Keratinocyte (primary cell): ENCODE data around the gene PDCD7. TPM values are rescaled to one million over a fixed set of nuclear protein-coding genes. Genes with fewer than 3 reads are reported as not detected.
A peak's percentile ranks its signal among the peaks of the same experiment; 100 is the strongest.
"Not testable (repeated sequence)": the region's sequence is repeated elsewhere in the genome, so short reads cannot be mapped to it uniquely, and the experiment has no call there.

Experiments used
- DNase-seq: peaks from one replicate; pipeline ENCODE4 v3.0.0-alpha.2; 2011; ENCODE audit warnings: low read depth, missing footprints, low spot score
- FAIRE-seq: peaks from 2 replicates; lab custom pipeline; 2011; peaks lifted over from hg19 to GRCh38; lab: Jason Lieb, UNC
- H2AFZ ChIP-seq: 2 replicates; pipeline ENCODE4 v1.6.0; 2012; ENCODE audit warnings: low read length, control low read depth, inconsistent platforms; ENCODE audit not compliant: control insufficient read depth
- H3K27ac ChIP-seq: 2 replicates; pipeline ENCODE4 v1.5.1; 2011; ENCODE audit warnings: low read length; ENCODE audit not compliant: control insufficient read depth, insufficient read depth
- H3K27me3 ChIP-seq: 3 replicates; pipeline ENCODE4 v1.6.0; 2011; ENCODE audit warnings: low read length; ENCODE audit not compliant: control insufficient read depth, insufficient read depth; ENCODE audit errors: extremely low read depth
- H3K36me3 ChIP-seq, 2 experiments: 2 replicates in 1 of 2; 3 replicates in 1 of 2; pipeline ENCODE4 v1.5.1; 2011; ENCODE audit warnings: low read length in 2 of 2, mild to moderate bottlenecking in 1 of 2; ENCODE audit not compliant: control insufficient read depth in 2 of 2, insufficient read depth in 2 of 2; ENCODE audit errors: extremely low read depth in 1 of 2
- H3K4me1 ChIP-seq: 3 replicates; pipeline ENCODE4 v1.5.1; 2011; ENCODE audit warnings: low read length; ENCODE audit not compliant: control insufficient read depth, insufficient read depth; ENCODE audit errors: extremely low read depth
- H3K4me2 ChIP-seq: 3 replicates; pipeline ENCODE4 v1.6.0; 2011; ENCODE audit warnings: low read depth, low read length; ENCODE audit not compliant: control insufficient read depth, insufficient read depth; ENCODE audit errors: extremely low read depth
- H3K4me3 ChIP-seq, 3 experiments: fragments of 200-600 bp in 1 of 3; sonication (generic) in 1 of 3; 2 replicates in 2 of 3; 3 replicates in 1 of 3; pipeline ENCODE4 v1.5.1; 2011 to 2016; ENCODE audit warnings: low read length in 3 of 3, mild to moderate bottlenecking in 3 of 3, control low read depth in 2 of 3, inconsistent platforms in 1 of 3, low read depth in 1 of 3, mixed read lengths in 1 of 3, mixed run types in 1 of 3, moderate library complexity in 1 of 3; ENCODE audit not compliant: control insufficient read depth in 2 of 3, insufficient read depth in 2 of 3; ENCODE audit errors: extremely low read depth in 1 of 3
- H3K79me2 ChIP-seq: 2 replicates; pipeline ENCODE4 v1.6.0; 2012; ENCODE audit warnings: low read length; ENCODE audit not compliant: control insufficient read depth, insufficient read depth
- H3K9ac ChIP-seq: 3 replicates; pipeline ENCODE4 v1.6.0; 2011; ENCODE audit warnings: low read length; ENCODE audit not compliant: control insufficient read depth, insufficient read depth; ENCODE audit errors: extremely low read depth
- H3K9me1 ChIP-seq: 3 replicates; pipeline ENCODE4 v1.6.0; 2011; ENCODE audit warnings: low read length; ENCODE audit not compliant: control insufficient read depth, insufficient read depth; ENCODE audit errors: extremely low read depth
- H3K9me3 ChIP-seq: 2 replicates; pipeline ENCODE4 v1.5.1; 2012; ENCODE audit warnings: low read depth, low read length; ENCODE audit not compliant: control insufficient read depth
- H4K20me1 ChIP-seq: 3 replicates; pipeline ENCODE4 v1.6.0; 2011; ENCODE audit warnings: low read length; ENCODE audit not compliant: control insufficient read depth, insufficient read depth; ENCODE audit errors: extremely low read depth
- EZH2 ChIP-seq: IDR thresholded peaks from one replicate; pipeline ENCODE4 v1.6.1; 2012; ENCODE audit warnings: inconsistent platforms, mild to moderate bottlenecking, low read length, moderate library complexity
- dilution Hi-C: fragments of 300-500 bp; cut with MboI; formaldehyde crosslinking; loops from one replicate; pipeline ENCODE4 v1.7.0; 2020; ENCODE audit warnings: low sequenced_read_pairs; ENCODE audit not compliant: extremely low pct_ligation_motif_present
- polyA plus RNA-seq, 5 experiments: library from polyadenylated mRNA; depleted of rRNA in 3 of 5; stranded (reverse) in 3 of 5; stranded (forward) in 1 of 5; unstranded in 1 of 5; fragments of >200 nt; gene quantifications; 1 replicate in 1 of 5; 2 replicates in 3 of 5; 3 replicates in 1 of 5; pipeline versions ENCODE4 v1.2.1 to v1.2.3, GENCODE V29; 2011 to 2012; ENCODE audit warnings: missing spikeins in 2 of 5, low read depth in 1 of 5, low replicate concordance in 1 of 5
- TF ChIP-seq, protein P1 (sequence below), 3 experiments: IDR thresholded peaks in 1 of 3; conservative IDR thresholded peaks in 1 of 3; optimal IDR thresholded peaks in 1 of 3; 2 replicates in 2 of 3; 3 replicates in 1 of 3; pipeline versions ENCODE3 to v1.5.1; 2011; ENCODE audit warnings: low read length in 3 of 3, mild to moderate bottlenecking in 3 of 3, moderate library complexity in 2 of 3, control low read depth in 1 of 3, inconsistent platforms in 1 of 3; ENCODE audit not compliant: insufficient read depth in 2 of 3; ENCODE audit errors: extremely low read depth in 1 of 3

Gene PDCD7
- polyA plus RNA-seq, 1 donor (not counting 4 experiments of a cell fraction or from before 2014, with no cell fraction given), result 17.2 TPM

DNA sequence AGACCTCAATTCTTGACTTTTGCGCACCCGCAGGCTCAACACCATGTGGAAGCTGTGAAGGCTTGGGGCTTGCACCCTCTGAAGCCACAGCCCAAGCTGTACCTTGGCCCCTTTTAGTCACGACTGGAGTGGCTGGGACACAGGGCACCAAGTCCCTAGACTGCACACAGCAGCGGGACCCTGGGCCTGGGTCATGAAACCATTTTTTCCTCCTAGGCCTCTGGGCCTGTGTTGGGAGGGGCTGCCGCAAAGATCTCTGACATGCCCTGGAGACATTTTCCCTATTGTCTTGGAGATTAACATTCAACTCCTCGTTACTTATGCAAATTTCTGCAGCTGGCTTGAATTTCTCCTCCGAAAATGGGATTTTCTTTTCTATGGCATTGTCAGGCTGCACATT, 3.5 kb upstream of the PDCD7 start:
- dilution Hi-C loops, H3K27me3 ChIP-seq: not testable (repeated sequence)

DNA sequence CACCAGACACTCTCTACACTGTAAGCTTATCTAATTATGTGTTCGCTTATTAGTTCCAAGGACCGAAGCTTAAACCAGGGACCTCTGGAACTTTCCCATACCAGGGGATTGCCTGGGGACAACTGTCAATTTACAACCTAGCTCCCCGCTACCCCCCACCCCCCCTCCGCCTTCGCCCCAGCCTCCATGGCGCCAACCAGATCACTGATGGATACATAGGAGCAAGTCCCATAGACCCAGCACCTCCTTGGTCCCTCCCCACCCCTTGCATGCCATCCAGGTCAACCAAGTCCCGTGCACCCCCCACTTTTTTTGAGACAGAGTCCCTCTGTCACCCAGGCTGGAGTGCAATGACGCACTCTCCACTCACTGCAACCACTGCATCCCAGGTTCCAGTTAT, 930 bp upstream of the PDCD7 start:
- peak overlapping the region in 1 of 3 experiments; percentile 77 for H3K4me3 ChIP-seq

More for the DNA sequence above, 3.5 kb upstream of the PDCD7 start:
- H2AFZ ChIP-seq, H3K4me3 ChIP-seq, H3K27ac ChIP-seq, H3K9me3 ChIP-seq, DNase-seq, H3K9me1 ChIP-seq, H4K20me1 ChIP-seq, H3K4me2 ChIP-seq, H3K9ac ChIP-seq, H3K4me1 ChIP-seq, H3K36me3 ChIP-seq, H3K79me2 ChIP-seq, FAIRE-seq: not testable (repeated sequence)

More for the DNA sequence above, 930 bp upstream of the PDCD7 start:
- Histone ChIP-seq H3K27ac (no peak overlapping the region), H2AFZ (no peak overlapping the region), H3K9ac (no peak overlapping the region), H3K9me1 (no peaks in the 10 kb centered on the region), H3K9me3 (no peaks in the 10 kb centered on the region), H3K4me1 (peaks cover 9% of the 10 kb centered on the region), H3K27me3 (no peaks in the 10 kb centered on the region), H3K4me2 (peak overlapping the region; percentile 93), H3K36me3 (peaks cover 6 to 10% of the 10 kb centered on the region in 2 experiments), H4K20me1 (no peaks in the 10 kb centered on the region), H3K79me2 (peaks cover 22% of the 10 kb centered on the region)
- no peak for FAIRE-seq
- dilution Hi-C loops, result no loop called here
- TF ChIP-seq, protein P1, sequence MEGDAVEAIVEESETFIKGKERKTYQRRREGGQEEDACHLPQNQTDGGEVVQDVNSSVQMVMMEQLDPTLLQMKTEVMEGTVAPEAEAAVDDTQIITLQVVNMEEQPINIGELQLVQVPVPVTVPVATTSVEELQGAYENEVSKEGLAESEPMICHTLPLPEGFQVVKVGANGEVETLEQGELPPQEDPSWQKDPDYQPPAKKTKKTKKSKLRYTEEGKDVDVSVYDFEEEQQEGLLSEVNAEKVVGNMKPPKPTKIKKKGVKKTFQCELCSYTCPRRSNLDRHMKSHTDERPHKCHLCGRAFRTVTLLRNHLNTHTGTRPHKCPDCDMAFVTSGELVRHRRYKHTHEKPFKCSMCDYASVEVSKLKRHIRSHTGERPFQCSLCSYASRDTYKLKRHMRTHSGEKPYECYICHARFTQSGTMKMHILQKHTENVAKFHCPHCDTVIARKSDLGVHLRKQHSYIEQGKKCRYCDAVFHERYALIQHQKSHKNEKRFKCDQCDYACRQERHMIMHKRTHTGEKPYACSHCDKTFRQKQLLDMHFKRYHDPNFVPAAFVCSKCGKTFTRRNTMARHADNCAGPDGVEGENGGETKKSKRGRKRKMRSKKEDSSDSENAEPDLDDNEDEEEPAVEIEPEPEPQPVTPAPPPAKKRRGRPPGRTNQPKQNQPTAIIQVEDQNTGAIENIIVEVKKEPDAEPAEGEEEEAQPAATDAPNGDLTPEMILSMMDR (optimal IDR thresholded peaks at IDR 0.05 in 1 of 3, IDR thresholded peaks at IDR 0.05 in 1 of 3, conservative IDR thresholded peaks at IDR 0.05 in 1 of 3; ENCODE audit: extremely low read depth in 1 of 3, insufficient read depth in 2 of 3, low read length in 3 of 3), result no peak
- no peak for TF ChIP-seq EZH2
- no peak for DNase-seq
